Smooth muscle cell (in vitro differentiated cells): Measurements from ENCODE around the gene GAL3ST1. TPM values are rescaled to one million over a fixed set of nuclear protein-coding genes. Genes with fewer than 3 reads are reported as not detected.
A peak's percentile ranks its signal among the peaks of the same experiment; 100 is the strongest.

ENCODE experiments used
- DNase-seq: peaks from one replicate; lab custom pipeline; 2025; ENCODE audit not compliant: unreplicated experiment; lab: John Stamatoyannopoulos, UW
- H2AFZ ChIP-seq: fragments of 200-600 bp; sonication (generic); 2 replicates; pipeline ENCODE4 v1.6.0; 2016; ENCODE audit warnings: antibody characterized with exemption, low read depth, mild to moderate bottlenecking
- H3F3A ChIP-seq: fragments of 200-600 bp; sonication (generic); 2 replicates; pipeline ENCODE4 v1.6.0; 2017; ENCODE audit warnings: antibody characterized with exemption, low read depth
- H3K27ac ChIP-seq: fragments of 200-600 bp; sonication (generic); 2 replicates; pipeline ENCODE4 v1.5.1; 2016; ENCODE audit warnings: low read depth, mild to moderate bottlenecking
- H3K27me3 ChIP-seq: fragments of 200-600 bp; sonication (generic); 2 replicates; pipeline ENCODE4 v1.6.1; 2016; ENCODE audit warnings: low read depth, mild to moderate bottlenecking
- H3K36me3 ChIP-seq: fragments of 200-600 bp; sonication (generic); 2 replicates; pipeline ENCODE4 v1.5.1; 2016; ENCODE audit warnings: low read depth
- H3K4me1 ChIP-seq: fragments of 200-600 bp; sonication (generic); 2 replicates; pipeline ENCODE4 v1.5.1; 2016; ENCODE audit warnings: low read depth
- H3K4me2 ChIP-seq: fragments of 200-600 bp; sonication (generic); 2 replicates; pipeline ENCODE4 v1.6.0; 2016; ENCODE audit warnings: mild to moderate bottlenecking
- H3K4me3 ChIP-seq: fragments of 200-600 bp; sonication (generic); 2 replicates; pipeline ENCODE4 v1.5.1; 2016; ENCODE audit warnings: mild to moderate bottlenecking
- H3K79me2 ChIP-seq: fragments of 200-600 bp; sonication (generic); 2 replicates; pipeline ENCODE4 v1.6.0; 2016; ENCODE audit warnings: low read depth, mild to moderate bottlenecking
- H3K9ac ChIP-seq: fragments of 200-600 bp; sonication (generic); 2 replicates; pipeline ENCODE4 v1.6.0; 2016; ENCODE audit warnings: low read depth
- H3K9me3 ChIP-seq: fragments of 200-600 bp; sonication (generic); replicated peaks from 2 replicates; pipeline ENCODE4 v1.5.1; 2016; ENCODE audit warnings: low read depth
- H4K20me1 ChIP-seq: fragments of 200-600 bp; sonication (generic); 2 replicates; pipeline ENCODE4 v1.6.0; 2016; ENCODE audit warnings: low read depth
- WGBS: methylation state at CpG from one replicate; pipeline ENCODE4 v1.1.7; 2016; ENCODE audit warnings: low lambda C conversion rate; 5-methylcytosine and 5-hydroxymethylcytosine counted together
- polyA plus RNA-seq: library from polyadenylated mRNA; unstranded; fragments of >200 nt; fragmentation: Nextera tagmentation; extraction: Ambion mirVana; gene quantifications from 2 replicates; pipeline ENCODE4 v1.2.1, GENCODE V29; 2016
- total RNA-seq: library from RNA; depleted of rRNA; stranded (reverse); fragments of >200 nt; gene quantifications from 2 replicates; pipeline ENCODE4 v1.2.3, GENCODE V29; 2014
- TF ChIP-seq, protein P1 (sequence below): fragments of 200-600 bp; sonication (generic); IDR thresholded peaks from 2 replicates; pipeline ENCODE4 v1.5.1; 2017; ENCODE audit warnings: borderline replicate concordance, mild to moderate bottlenecking, antibody characterized with exemption; ENCODE audit not compliant: insufficient read depth, poor library complexity, severe bottlenecking

Gene GAL3ST1
- total and polyA plus RNA-seq, 2 experiments from 2014 or later = 0.78 TPM; not detected in 1

DNA sequence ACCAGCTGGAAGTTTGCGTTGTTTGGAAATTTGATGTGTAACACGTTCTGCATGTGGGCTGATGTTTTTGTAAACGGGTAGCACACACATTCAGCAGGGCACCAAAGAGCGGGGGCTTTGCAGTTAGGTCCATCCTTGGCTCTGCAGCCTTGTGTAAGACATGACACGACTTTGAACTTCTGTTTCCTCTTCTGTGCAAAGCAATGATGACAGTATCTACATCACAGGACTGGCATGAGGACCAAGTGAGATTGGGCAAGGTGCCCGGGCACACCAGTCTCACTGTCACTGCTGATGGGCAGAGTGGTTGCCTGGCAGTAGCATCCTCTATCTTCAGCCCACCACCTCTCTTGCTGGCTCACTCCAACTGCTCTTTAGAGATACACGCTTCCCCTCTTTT is 35.8 kb upstream of the GAL3ST1 start:
- Histone ChIP-seq H3K9ac (no peak overlapping the region), H3K27me3 (no peaks in the 10 kb centered on the region), H4K20me1 (no peaks in the 10 kb centered on the region), H3K4me1 (peaks cover 26% of the 10 kb centered on the region), H3K79me2 (no peaks in the 10 kb centered on the region), H3K9me3 (no peaks in the 10 kb centered on the region), H3K27ac (no peak overlapping the region), H3K4me2 (no peak overlapping the region), H3K36me3 (no peaks in the 10 kb centered on the region), H3F3A (no peaks in the 10 kb centered on the region), H3K4me3 (no peak overlapping the region), H2AFZ (no peak overlapping the region)
- 87% methylated on average over 7 of the region's 7 CpGs for WGBS
- no peak for DNase-seq
- TF ChIP-seq, protein P1, sequence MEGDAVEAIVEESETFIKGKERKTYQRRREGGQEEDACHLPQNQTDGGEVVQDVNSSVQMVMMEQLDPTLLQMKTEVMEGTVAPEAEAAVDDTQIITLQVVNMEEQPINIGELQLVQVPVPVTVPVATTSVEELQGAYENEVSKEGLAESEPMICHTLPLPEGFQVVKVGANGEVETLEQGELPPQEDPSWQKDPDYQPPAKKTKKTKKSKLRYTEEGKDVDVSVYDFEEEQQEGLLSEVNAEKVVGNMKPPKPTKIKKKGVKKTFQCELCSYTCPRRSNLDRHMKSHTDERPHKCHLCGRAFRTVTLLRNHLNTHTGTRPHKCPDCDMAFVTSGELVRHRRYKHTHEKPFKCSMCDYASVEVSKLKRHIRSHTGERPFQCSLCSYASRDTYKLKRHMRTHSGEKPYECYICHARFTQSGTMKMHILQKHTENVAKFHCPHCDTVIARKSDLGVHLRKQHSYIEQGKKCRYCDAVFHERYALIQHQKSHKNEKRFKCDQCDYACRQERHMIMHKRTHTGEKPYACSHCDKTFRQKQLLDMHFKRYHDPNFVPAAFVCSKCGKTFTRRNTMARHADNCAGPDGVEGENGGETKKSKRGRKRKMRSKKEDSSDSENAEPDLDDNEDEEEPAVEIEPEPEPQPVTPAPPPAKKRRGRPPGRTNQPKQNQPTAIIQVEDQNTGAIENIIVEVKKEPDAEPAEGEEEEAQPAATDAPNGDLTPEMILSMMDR = no peak

DNA sequence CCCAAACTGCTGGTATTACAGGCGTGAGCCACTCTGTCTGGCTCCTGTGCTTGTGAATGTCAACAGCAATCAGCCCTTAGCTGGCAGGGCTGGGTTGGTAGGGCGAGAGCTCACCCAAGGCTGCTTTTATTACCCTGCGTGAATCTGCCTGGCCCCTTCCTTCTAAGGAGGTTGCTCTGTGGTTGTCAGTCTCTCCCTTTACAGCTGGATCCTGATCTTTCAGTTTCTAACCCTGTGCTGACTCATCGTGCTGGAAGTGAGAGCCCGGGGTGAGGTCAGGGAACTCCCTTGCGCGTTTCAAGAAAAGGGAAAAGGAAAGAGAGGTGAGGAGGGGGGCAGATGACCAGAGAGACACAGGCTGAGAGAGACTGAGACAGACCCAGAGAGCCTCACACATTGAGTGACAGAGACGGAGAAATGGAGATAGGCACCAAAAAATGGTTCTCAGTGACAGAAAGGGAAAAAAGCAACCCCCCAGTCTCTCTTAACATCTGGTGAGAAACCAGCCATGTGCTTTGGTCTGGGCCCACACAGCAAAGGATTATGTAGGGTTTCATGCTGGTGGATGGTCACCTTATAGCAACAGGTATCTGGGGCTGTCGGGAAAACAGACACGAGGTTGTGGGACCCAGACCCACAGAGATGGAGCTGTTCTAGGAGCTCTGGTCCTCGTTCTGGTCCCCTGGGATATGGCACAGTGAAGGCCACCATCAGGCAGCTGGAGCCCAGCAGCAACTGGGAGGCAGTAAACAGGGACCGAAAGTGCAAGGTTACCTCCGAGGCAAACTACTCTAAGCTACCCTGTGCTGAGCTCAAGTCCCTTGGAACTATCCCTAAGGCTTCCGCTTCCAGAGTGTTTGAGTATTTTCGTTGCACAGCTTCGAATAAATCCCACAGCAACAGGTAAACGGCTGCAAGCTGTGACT is 35.1 kb upstream of the GAL3ST1 start:
- no peak overlapping the region for H3K9ac ChIP-seq
- H3F3A ChIP-seq = no peaks in the 10 kb centered on the region
- H3K9me3 ChIP-seq = no peaks in the 10 kb centered on the region
- peaks cover 26% of the 10 kb centered on the region for H3K4me1 ChIP-seq
- TF ChIP-seq, protein P1 = no peak
- peak overlapping the region; percentile 44 for H2AFZ ChIP-seq
- peak; percentile 4 for DNase-seq
- H3K27ac ChIP-seq = peak overlapping the region; percentile 58
- H3K79me2 ChIP-seq = no peaks in the 10 kb centered on the region
- H3K4me2 ChIP-seq = peak overlapping the region; percentile 43
- no peaks in the 10 kb centered on the region for H4K20me1 ChIP-seq
- no peak overlapping the region for H3K4me3 ChIP-seq
- H3K27me3 ChIP-seq = no peaks in the 10 kb centered on the region
- WGBS = 52% methylated on average over 17 of the region's 17 CpGs
- no peaks in the 10 kb centered on the region for H3K36me3 ChIP-seq

DNA sequence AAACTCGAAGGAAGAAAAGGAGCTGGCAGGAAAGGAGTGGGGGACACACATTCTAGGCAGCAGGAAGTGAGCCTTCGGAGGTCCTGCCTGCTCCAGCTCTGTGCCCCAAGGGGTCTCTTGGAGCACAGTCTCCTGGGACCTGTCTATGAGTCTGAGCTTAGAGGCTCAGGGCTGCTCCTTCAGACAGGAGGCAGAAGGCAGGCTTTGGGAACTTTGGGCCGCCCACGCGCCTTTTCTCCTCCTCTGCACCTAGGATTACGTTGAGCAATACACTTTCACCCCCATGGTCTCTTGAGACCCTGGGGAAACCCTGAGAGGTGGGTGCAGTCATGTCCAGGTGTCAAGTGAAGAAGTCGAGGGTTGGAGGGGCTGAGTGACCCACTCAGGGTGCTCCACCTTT is 33.5 kb upstream of the GAL3ST1 start:
- TF ChIP-seq, protein P1 = no peak
- Histone ChIP-seq H3K27me3 (no peaks in the 10 kb centered on the region), H3K4me3 (no peak overlapping the region), H3K36me3 (no peaks in the 10 kb centered on the region), H3F3A (no peaks in the 10 kb centered on the region), H4K20me1 (no peaks in the 10 kb centered on the region), H3K79me2 (no peaks in the 10 kb centered on the region), H2AFZ (no peak overlapping the region), H3K9me3 (no peaks in the 10 kb centered on the region), H3K4me1 (peaks cover 26% of the 10 kb centered on the region), H3K4me2 (no peak overlapping the region), H3K27ac (no peak overlapping the region), H3K9ac (no peak overlapping the region)
- 92% methylated on average over 7 of the region's 7 CpGs for WGBS
- DNase-seq = no peak
